Measurements from ENCODE around the gene CDH11.

GRCh38 chr16:65059406-65059980, 62.4 kb downstream of the CDH11 start:
- TF ChIP-seq POLR2AphosphoS5 (IDR thresholded peaks at IDR 0.05; ENCODE audit: insufficient read depth in 1 of 2, low read depth in 1 of 2) (no peak), POLR2A (IDR thresholded peaks at IDR 0.05) (no peak)

All from vagina (tissue), 2 donors.